ENCODE results near the gene SLFN12L.

SLFN12L gene

GRCh38 chr17:35432176-35433074 lies 105.1 kb downstream of the SLFN12L start, which contains the start of gene SLFN12:
Gene SLFN12, minus strand, starts transcription at chr17:35432500. Its CDS starts 9,472 bp downstream, at chr17:35423028.
- DNase-seq (ENCODE audit: low read depth) = peak; percentile 94

- DNase-seq (ENCODE audit: low read depth) = no peak
Observed at GRCh38 chr17:35429702-35430101, 107.8 kb downstream of the SLFN12L start.

- no peak for DNase-seq (ENCODE audit: low read depth)
Observed at GRCh38 chr17:35428229-35428628, 109.2 kb downstream of the SLFN12L start.

GRCh38 chr17:35423761-35424160 lies 113.7 kb downstream of the SLFN12L start:
- DNase-seq (ENCODE audit: low read depth) = no peak
